ENCODE results near the gene DERL3. TPM values are rescaled to one million over a fixed set of nuclear protein-coding genes. Genes with fewer than 3 reads are reported as not detected.

The DERL3 gene
- total RNA-seq = 1.2 TPM in 1 of 2 replicates, not detected in the other

DNA sequence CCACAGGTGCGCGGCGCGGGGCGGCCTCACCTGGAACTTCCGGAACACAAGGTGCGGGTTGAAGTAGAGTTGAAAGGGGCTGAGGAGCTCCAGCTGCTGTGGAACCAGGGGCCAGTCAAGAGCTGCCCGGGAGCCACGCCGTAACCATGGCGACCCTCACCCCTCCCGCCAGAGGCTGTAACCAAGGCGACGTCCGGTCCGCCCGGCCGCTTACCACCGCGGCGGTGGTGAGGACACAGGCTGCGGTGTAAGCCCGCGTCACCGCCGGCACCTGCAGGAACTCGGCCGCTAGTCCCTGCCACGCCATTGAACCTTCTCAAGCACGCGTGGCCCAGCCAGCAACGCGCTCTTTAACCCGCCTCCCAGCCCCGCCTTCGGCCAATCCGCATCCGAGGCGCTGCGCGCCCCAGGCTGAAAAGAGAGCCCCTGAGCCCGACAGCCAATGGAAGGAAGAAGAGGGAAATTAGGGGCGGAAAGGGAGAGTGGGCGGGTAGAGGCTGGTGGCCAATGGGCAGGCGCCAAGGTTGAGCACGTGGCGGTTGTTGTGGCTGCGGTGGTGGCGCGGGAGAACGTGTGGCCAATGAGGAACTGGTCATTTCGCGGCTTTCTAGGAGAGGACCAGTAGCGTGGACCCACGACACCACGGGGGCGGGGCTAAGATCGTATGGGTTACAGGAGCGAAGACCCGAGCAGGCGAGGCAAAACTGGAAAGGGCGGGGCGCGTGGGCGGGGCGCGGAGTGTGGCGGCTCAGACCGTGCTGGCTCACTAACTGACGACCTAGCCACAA lies at the start of gene DERL3:
DERL3 (minus strand) TSS at position 326 of the 788 bp plus-strand sequence; CDS start at position 307, 19 bp downstream.

GRCh38 chr22:23857606-23858483 lies 19.0 kb upstream of the DERL3 start, which contains the start of gene SLC2A11:
Gene SLC2A11, plus strand, starts transcription at chr22:23857875. Its CDS starts 125 bp downstream, at chr22:23858000.

DNA sequence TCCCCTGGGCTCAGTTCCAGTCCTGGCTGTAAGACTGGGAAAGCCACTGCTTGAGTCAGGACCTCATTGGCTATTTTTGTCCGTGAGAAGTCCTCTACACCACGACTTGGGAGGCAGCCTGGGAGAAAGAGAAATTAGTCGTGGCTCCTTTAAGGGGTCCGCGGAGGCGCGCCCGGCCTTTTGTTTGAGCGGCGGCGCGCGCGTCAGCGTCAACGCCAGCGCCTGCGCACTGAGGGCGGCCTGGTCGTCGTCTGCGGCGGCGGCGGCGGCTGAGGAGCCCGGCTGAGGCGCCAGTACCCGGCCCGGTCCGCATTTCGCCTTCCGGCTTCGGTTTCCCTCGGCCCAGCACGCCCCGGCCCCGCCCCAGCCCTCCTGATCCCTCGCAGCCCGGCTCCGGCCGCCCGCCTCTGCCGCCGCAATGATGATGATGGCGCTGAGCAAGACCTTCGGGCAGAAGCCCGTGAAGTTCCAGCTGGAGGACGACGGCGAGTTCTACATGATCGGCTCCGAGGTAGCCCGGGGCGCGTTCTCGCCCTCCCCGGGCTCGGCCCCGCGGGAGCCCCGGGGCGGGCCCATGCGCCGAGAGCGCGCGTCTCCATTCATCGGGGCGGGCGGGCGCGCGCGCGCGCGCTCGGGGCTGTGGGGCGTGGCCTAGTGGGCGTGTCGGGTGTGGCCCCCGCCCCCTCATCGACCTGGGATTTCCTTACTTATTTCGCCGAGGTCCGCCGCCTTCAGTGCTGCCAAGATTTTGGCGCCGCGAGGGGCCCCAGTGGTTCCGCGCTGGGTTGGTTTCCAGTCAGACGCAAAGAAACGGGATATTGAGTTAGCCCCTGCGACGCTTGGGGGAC lies 51.8 kb downstream of the DERL3 start, which contains the start of gene SMARCB1:
SMARCB1 (plus strand) TSS at position 215 of the 848 bp plus-strand sequence; CDS start at position 419, 204 bp downstream.

Other genes with a start within 250 kb of the DERL3 start
- not detected in 2 replicates for gene DRICH1, start 206.7 kb downstream of the DERL3 start, total RNA-seq
- under 0.01 TPM in 1 of 2 replicates, not detected in the other for gene RGL4, start 148.0 kb downstream of the DERL3 start, total RNA-seq
- 0.85 and 1.9 TPM in 2 replicates for gene ZNF70, start 87.9 kb downstream of the DERL3 start, total RNA-seq
- 1.2 TPM in 1 of 2 replicates, not detected in the other for gene VPREB3, start 84.6 kb downstream of the DERL3 start, total RNA-seq
- gene C22orf15, start 76.0 kb downstream of the DERL3 start, total RNA-seq = not detected in 2 replicates
- 8.1 and 9.2 TPM in 2 replicates for gene CHCHD10, start 71.0 kb downstream of the DERL3 start, total RNA-seq
- 3.4 TPM in 2 replicates for gene MMP11, start 66.2 kb downstream of the DERL3 start, total RNA-seq
- 23.1 and 26.2 TPM in 2 replicates for gene SMARCB1, start 52.0 kb downstream of the DERL3 start, total RNA-seq
- 8.3 and 11.1 TPM in 2 replicates for gene SLC2A11, start 18.9 kb upstream of the DERL3 start, total RNA-seq
- gene MIF, start 55.4 kb upstream of the DERL3 start, total RNA-seq = 383 and 403 TPM in 2 replicates
- 1.9 and 3.0 TPM in 2 replicates for gene GSTT2B, start 122.2 kb upstream of the DERL3 start, total RNA-seq
- gene DDTL, start 127.9 kb upstream of the DERL3 start, total RNA-seq = 0.43 TPM in 1 of 2 replicates, not detected in the other
- gene DDT, start 135.4 kb upstream of the DERL3 start, total RNA-seq = 98.9 and 118 TPM in 2 replicates
- not detected in 2 replicates for gene GSTT2, start 141.1 kb upstream of the DERL3 start, total RNA-seq
- gene GSTT4, start 166.4 kb upstream of the DERL3 start, total RNA-seq = not detected in 2 replicates
- gene CABIN1, start 172.3 kb upstream of the DERL3 start, total RNA-seq = 17.6 and 22.2 TPM in 2 replicates